HCT116 (cell line): ENCODE measurements around the gene BDNF.
A peak's percentile ranks its signal among the peaks of the same experiment; 100 is the strongest.

ENCODE experiments used
- CEBPB ChIP-seq: IDR thresholded peaks from 2 replicates; pipeline ENCODE4 v1.6.1; 2012; ENCODE audit warnings: low read depth
- ELF1 ChIP-seq: IDR thresholded peaks from 2 replicates; pipeline ENCODE4 v1.6.1; 2012; ENCODE audit warnings: low read depth, borderline replicate concordance
- EZH2 ChIP-seq: fragments of 200-600 bp; sonication (generic); IDR thresholded peaks from 2 replicates; pipeline ENCODE4 v1.6.1; 2017; ENCODE audit warnings: antibody characterized with exemption, mixed run types
- FOSL1 ChIP-seq: IDR thresholded peaks from 2 replicates; pipeline ENCODE4 v1.6.1; 2012; ENCODE audit warnings: low read depth
- POLR2A ChIP-seq: IDR thresholded peaks from 2 replicates; pipeline ENCODE4 v1.7.0; 2011; ENCODE audit warnings: borderline replicate concordance; ENCODE audit not compliant: insufficient read depth, insufficient read length; ENCODE audit errors: extremely low read depth
- POLR2AphosphoS5 ChIP-seq: IDR thresholded peaks from 2 replicates; pipeline ENCODE4 v1.6.1; 2011; ENCODE audit warnings: mild to moderate bottlenecking, low read depth, low read length, moderate library complexity
- SRF ChIP-seq: IDR thresholded peaks from 2 replicates; pipeline ENCODE4 v1.6.1; 2012; ENCODE audit warnings: low read depth
- TCF7L2 ChIP-seq: IDR thresholded peaks from 2 replicates; pipeline ENCODE4 v1.7.0; 2011; ENCODE audit warnings: borderline replicate concordance, inconsistent platforms; ENCODE audit not compliant: insufficient read depth, insufficient read length; ENCODE audit errors: extremely low read depth
- YY1 ChIP-seq: IDR thresholded peaks from 2 replicates; pipeline ENCODE4 v1.6.1; 2011; ENCODE audit warnings: low read length, low read depth, moderate library complexity, mild to moderate bottlenecking; ENCODE audit not compliant: insufficient replicate concordance; ENCODE audit errors: extremely low read depth
- ZNF274 ChIP-seq: fragments of 200-500 bp; sonication (Bioruptor generic); IDR thresholded peaks from 2 replicates; pipeline ENCODE4 v1.6.1; 2014; ENCODE audit warnings: mild to moderate bottlenecking, low read depth, low read length, inconsistent platforms
- TF ChIP-seq, protein P1 (sequence below), 3 experiments: fragments of 200-600 bp in 1 of 3; sonication (generic) in 1 of 3; IDR thresholded peaks in 2 of 3; conservative IDR thresholded peaks in 1 of 3; 2 replicates each; pipeline ENCODE4 v1.5.1; 2012 to 2017; ENCODE audit warnings: low read depth in 2 of 3, low read length in 2 of 3, antibody characterized with exemption in 1 of 3, borderline replicate concordance in 1 of 3, control low read depth in 1 of 3, mild to moderate bottlenecking in 1 of 3, mixed read lengths in 1 of 3, mixed run types in 1 of 3, moderate library complexity in 1 of 3; ENCODE audit not compliant: insufficient read depth in 1 of 3
- TF ChIP-seq, protein P2 (sequence below): IDR thresholded peaks from 2 replicates; pipeline ENCODE4 v1.6.1; 2012
- TF ChIP-seq, protein P3 (sequence below): IDR thresholded peaks from 2 replicates; pipeline ENCODE4 v1.6.1; 2012; ENCODE audit warnings: low read depth
- TF ChIP-seq, protein P4 (sequence below): IDR thresholded peaks from 2 replicates; pipeline ENCODE4 v1.6.1; 2012

DNA sequence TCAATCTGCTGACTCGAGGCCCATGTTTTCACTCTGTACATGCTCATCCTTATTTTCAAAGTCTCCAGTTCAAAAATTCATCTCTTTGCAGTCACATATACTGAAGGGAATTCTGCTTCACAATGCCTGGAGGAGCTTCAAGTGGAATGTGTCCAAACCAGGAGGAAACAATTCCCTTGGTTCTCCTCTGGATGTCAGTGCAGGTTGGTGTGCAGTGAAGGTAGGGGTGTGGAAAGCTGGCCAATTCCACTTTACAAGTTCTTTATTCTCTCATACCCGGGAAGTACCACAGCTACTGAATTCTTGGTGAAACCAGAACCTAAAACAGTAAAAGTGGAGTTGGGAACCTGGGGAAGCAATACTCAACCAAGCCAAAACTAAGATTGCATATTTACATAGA, 57.3 kb downstream of the BDNF start:
- TF ChIP-seq, protein P1, sequence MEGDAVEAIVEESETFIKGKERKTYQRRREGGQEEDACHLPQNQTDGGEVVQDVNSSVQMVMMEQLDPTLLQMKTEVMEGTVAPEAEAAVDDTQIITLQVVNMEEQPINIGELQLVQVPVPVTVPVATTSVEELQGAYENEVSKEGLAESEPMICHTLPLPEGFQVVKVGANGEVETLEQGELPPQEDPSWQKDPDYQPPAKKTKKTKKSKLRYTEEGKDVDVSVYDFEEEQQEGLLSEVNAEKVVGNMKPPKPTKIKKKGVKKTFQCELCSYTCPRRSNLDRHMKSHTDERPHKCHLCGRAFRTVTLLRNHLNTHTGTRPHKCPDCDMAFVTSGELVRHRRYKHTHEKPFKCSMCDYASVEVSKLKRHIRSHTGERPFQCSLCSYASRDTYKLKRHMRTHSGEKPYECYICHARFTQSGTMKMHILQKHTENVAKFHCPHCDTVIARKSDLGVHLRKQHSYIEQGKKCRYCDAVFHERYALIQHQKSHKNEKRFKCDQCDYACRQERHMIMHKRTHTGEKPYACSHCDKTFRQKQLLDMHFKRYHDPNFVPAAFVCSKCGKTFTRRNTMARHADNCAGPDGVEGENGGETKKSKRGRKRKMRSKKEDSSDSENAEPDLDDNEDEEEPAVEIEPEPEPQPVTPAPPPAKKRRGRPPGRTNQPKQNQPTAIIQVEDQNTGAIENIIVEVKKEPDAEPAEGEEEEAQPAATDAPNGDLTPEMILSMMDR (IDR thresholded peaks at IDR 0.05 in 2 of 3, conservative IDR thresholded peaks at IDR 0.05 in 1 of 3; ENCODE audit: borderline replicate concordance in 1 of 3, insufficient read depth in 1 of 3, low read depth in 2 of 3, low read length in 2 of 3), result peak in 2 of 3 experiments; percentile 3 to 18; a peak in 1 of 6 replicates
- TF ChIP-seq EZH2, result no peak
- TF ChIP-seq POLR2A, result no peak
- TF ChIP-seq, protein P2, sequence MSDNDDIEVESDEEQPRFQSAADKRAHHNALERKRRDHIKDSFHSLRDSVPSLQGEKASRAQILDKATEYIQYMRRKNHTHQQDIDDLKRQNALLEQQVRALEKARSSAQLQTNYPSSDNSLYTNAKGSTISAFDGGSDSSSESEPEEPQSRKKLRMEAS, result no peak
- TF ChIP-seq, protein P3, sequence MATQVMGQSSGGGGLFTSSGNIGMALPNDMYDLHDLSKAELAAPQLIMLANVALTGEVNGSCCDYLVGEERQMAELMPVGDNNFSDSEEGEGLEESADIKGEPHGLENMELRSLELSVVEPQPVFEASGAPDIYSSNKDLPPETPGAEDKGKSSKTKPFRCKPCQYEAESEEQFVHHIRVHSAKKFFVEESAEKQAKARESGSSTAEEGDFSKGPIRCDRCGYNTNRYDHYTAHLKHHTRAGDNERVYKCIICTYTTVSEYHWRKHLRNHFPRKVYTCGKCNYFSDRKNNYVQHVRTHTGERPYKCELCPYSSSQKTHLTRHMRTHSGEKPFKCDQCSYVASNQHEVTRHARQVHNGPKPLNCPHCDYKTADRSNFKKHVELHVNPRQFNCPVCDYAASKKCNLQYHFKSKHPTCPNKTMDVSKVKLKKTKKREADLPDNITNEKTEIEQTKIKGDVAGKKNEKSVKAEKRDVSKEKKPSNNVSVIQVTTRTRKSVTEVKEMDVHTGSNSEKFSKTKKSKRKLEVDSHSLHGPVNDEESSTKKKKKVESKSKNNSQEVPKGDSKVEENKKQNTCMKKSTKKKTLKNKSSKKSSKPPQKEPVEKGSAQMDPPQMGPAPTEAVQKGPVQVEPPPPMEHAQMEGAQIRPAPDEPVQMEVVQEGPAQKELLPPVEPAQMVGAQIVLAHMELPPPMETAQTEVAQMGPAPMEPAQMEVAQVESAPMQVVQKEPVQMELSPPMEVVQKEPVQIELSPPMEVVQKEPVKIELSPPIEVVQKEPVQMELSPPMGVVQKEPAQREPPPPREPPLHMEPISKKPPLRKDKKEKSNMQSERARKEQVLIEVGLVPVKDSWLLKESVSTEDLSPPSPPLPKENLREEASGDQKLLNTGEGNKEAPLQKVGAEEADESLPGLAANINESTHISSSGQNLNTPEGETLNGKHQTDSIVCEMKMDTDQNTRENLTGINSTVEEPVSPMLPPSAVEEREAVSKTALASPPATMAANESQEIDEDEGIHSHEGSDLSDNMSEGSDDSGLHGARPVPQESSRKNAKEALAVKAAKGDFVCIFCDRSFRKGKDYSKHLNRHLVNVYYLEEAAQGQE, result no peak
- TF ChIP-seq FOSL1, result no peak
- TF ChIP-seq, protein P4, sequence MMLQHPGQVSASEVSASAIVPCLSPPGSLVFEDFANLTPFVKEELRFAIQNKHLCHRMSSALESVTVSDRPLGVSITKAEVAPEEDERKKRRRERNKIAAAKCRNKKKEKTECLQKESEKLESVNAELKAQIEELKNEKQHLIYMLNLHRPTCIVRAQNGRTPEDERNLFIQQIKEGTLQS, result no peak
- no peak for TF ChIP-seq SRF
- TF ChIP-seq YY1, result no peak
- TF ChIP-seq POLR2AphosphoS5, result no peak
- TF ChIP-seq CEBPB, result no peak
- no peak for TF ChIP-seq TCF7L2
- TF ChIP-seq ZNF274, result no peak
- no peak for TF ChIP-seq ELF1
